ENCODE measurements around the gene PNP.
"Not testable (repeated sequence)": the region's sequence is repeated elsewhere in the genome, so short reads cannot be mapped to it uniquely, and the experiment has no call there.

The PNP gene

DNA sequence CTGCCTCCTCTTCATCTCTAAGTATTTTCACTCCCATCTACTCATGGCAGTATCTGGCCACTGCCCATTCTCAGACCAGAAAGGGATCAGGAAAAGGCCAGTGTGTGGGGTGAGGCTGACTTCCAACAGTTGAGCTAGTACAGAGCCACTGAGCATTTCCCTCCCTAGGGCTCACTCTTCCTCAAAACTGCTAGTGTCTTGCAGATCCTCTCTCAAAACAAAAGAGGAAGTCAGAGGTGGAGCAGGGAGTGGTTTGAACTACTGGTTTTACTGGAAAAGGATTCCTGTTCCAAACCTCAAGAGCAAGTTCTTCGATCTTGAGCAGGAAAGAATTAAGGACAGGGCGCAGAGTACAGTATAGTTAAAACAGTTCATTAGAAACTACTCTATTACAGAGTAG lies 24.4 kb downstream of the PNP start:
- DNase-seq: no peak

- DNase-seq: no peak
Observed at GRCh38 chr14:20494935-20495766, 25.9 kb downstream of the PNP start.

- DNase-seq: no peak
Observed at GRCh38 chr14:20498622-20499021, 29.4 kb downstream of the PNP start.

- DNase-seq: no peak
Observed at GRCh38 chr14:20499108-20499507, 29.9 kb downstream of the PNP start.

DNA sequence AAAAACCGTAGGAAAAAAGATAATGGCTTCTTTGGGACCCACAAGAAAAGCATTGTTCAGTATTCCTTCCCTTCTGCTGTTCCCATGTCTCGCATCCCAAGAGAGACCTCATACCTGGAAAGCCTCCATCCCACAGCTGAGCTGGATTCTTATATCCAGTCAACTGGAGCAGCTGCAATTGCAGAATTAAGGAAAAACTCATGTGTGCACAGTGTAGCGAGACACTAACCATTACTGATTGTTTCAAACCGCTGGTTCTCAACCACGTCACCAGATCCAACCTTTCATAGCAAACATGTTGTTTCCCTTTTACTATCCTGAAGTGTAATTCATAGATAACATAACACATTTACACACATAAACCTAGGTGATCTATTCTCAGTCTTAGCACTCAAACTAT lies 30.7 kb downstream of the PNP start:
- DNase-seq: no peak

DNA sequence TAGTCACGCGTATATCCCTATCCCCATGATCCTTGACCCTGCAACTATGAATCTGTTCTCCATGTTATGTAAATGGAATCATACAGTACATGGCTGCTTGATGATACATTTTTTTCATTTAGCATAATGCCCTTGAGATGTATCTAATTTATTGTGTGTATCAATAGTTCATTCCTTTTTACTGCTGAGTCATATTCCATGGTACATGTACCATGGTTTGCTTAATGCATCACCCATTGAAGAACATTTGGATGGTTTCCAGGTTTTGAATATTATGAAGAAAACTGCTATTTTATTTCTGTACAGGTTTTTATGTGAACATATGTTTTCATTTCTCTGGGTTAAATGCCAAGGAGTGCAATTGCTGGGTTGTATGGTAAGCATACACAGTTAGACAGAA lies 32.1 kb downstream of the PNP start:
- no peak for DNase-seq

- DNase-seq: no peak
Observed at GRCh38 chr14:20503898-20504297, 34.7 kb downstream of the PNP start.

DNA sequence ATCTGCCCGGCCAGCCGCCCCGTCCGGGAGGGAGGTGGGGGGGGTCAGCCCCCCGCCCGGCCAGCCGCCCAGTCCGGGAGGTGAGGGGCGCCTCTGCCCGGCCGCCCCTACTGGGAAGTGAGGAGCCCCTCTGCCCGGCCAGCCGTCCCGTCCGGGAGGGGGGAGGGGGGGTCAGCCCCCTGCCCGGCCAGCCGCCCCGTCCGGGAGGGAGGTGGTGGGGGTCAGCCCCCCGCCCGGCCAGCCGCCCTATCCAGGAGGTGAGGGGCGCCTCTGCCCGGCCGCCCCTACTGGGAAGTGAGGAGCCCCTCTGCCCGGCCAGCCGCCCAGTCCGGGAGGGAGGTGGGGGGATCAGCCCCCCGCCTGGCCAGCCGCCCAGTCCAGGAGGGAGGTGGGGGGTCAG lies 37.1 kb downstream of the PNP start:
- DNase-seq: not testable (repeated sequence)

- DNase-seq: not testable (repeated sequence)
Observed at GRCh38 chr14:20506752-20507151, 37.5 kb downstream of the PNP start.

DNA sequence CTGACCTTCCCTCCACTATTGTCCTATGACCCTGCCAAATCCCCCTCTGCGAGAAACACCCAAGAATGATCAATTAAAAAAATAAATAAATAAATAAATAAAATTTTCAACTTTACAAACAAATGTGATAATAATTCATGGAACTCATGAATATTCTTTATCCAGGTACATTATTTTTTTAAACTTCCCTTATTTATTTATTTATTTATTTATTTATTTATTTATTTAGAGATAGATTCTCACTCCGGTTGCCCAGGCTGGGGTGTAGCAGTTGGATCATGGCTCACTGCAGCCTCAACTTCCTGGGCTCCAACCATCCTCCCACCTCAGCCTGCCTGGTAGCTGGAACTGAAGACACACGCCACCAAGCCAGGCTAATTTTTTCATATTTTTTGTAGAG lies 38.3 kb downstream of the PNP start:
- DNase-seq: not testable (repeated sequence)

DNA sequence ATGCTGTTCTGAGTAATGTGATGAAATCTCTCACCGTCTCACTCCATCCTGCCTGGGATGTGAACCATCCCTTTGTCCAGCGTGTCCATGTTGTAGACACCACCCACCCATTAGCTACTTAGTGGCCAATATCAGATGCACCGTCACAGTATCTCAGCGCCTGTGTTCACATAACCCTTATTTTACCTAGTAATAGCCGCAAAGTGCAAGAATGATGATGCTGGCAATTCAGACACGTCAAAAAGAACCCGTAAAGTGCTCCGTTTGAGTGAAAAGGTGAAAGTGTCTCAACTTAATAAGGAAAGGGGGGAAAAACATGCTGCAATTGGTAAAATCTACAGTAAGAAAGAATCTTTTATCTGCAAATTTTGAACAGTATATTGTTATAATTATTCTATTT lies 39.2 kb downstream of the PNP start:
- no peak for DNase-seq

GRCh38 chr14:20512177-20512905 lies 43.1 kb downstream of the PNP start:
- DNase-seq: no peak

DNA sequence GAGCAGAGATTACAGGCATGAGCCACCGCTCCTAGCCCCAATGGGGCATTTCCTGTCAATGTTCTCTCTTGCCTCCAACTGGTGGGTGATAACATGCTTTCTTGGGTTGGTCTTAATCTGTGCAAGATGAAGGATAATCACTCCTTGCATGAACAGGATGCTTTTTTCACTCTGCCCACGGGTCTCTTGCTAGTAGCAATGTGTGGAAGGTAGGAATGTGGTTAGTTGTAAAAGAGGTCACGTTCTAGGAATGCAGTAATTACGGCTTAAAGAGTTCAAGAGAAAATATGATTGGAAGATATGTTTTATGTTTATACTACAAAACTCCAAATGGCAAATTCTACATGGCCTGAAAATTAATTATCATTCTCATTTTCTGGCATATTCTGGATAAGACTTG lies 46.6 kb downstream of the PNP start:
- DNase-seq: no peak

DNA sequence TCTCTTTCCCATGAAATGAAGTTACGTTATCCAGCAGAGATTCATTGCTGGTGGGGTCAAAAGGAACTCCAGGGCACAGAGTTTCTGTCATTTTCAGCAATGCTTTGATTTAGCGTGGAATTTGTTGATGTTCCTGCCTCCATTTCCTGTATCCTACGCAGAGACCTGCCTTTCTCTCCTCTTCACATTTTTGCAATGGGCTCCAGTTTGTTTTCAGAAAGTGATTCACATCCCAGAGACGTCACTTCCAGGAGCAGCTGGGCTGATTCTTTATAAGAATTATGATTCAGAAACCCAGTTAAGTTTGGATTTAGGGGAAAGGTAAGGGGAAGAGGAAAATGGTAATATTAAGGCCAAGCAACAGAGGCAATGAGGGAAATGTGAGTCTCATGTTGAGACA lies 47.7 kb downstream of the PNP start:
- DNase-seq: no peak

DNA sequence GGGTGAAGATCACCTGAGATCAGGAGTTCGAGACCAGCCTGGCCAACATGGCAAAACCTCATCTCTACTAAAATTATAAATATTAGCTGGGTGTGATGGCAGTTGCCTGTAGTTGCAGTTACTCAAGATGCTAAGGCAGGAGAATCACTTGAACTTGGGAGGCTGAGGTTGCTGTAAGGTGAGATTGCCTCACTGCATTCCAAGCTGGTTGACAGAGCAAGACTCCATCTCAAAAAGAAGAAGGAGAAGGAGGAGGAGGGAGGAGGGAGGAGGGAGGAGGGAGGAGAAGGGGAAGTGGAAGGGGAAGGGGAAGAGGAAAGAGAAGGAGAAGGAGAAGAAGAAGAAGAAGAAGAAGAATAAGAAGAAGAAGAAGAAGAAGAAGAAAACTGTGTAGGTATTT lies 53.1 kb downstream of the PNP start:
- DNase-seq: no peak

DNA sequence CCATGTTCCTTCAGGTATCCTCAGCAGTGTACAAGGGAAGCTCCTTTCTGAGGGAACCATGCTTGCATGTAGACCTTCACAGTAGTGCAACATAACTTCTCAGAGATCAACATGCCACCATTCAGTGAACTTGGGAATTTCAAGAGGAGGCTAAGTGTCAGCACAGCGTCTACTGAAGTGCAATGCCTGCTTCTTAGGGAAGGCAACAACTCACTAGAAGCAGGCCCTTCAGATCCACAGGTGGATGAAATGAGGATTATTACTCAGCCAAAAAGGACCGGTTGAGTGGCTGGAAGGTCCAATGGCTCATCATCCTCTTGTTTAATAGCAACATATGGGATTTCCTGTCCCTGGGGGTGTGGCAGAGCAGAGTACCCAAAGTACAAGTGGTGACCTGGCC lies 54.8 kb downstream of the PNP start:
- DNase-seq: no peak
